H4 (cell line): ENCODE data around the gene DOCK2. TPM values are rescaled to one million over a fixed set of nuclear protein-coding genes. Genes with fewer than 3 reads are reported as not detected.

Experiments used
- DNase-seq: peaks from one replicate; pipeline ENCODE4 v3.0.0-alpha.2; 2015; ENCODE audit warnings: low spot score
- total RNA-seq: library from RNA; depleted of rRNA; stranded (reverse); fragments of >200 nt; shearing (Covaris generic); gene quantifications from 2 replicates; pipeline ENCODE4 v1.2.3, GENCODE V29; 2014

DOCK2 gene
- total RNA-seq, 1 experiment from 2014 or later: 1.4 TPM

DNA sequence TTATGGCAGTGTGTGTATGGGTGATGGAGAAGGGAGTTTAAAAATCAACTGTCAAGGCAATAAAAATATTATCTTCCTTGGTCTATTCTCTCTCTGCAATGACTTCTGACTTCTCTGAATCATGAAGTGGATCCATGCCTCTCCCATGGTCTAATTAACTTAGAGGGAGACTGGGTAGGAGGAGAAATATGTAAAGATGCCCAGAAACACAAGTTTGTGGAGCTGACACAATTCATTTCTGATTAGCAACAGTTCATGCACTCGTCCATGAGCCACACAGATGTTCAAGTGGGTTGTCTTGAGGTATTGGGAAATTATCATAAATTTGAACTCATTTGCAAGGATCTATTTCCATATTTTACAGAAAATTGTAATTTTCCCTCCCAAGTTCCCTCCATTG is 305.1 kb downstream of the DOCK2 start:
- DNase-seq: no peak

DNA sequence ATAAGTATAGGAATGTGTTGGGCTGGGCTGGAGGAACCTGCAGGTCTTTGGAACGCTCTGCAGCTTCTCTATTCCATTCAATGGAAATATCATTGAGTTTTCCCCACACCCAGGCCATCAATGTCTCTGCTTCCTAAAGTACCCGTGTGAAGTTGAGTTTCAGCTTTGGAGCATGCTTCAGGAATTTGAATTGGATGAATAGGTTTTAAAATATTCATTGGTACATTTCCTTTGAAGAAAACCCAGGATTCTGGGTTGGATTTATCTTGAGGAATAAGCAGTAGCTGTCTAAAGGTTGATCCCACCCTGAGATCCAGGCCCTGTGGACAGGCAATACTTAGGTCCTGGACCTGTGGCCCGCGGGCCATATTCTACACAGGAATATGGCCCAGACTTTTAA is 306.0 kb downstream of the DOCK2 start:
- no peak for DNase-seq

DNA sequence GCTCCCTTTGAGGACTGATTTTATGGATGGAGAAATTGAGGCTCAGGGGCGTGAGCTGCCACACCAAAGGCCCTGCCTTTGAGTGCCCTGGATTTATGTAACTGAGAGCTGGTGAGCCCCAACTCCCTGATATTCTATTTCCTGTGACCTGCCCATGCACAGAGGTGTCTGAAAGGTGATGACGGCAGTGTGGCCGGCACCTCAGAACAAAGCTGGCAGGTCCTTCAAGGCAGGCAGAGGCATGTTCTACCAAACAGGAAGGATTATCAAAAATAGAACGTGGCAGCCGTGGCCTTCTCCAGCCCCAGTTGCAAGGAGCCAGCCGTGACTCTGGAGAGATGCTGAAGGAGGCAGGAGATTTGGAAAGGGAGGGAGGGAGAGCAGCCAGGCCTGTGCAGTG is 307.0 kb downstream of the DOCK2 start:
- no peak for DNase-seq

GRCh38 chr5:169944922-169945680 is 308.0 kb downstream of the DOCK2 start:
- no peak for DNase-seq

- DNase-seq: peak; percentile 62
Measured at GRCh38 chr5:169945831-169946261, 308.8 kb downstream of the DOCK2 start.

- no peak for DNase-seq
Measured at GRCh38 chr5:169946743-169947295, 309.7 kb downstream of the DOCK2 start.

DNA sequence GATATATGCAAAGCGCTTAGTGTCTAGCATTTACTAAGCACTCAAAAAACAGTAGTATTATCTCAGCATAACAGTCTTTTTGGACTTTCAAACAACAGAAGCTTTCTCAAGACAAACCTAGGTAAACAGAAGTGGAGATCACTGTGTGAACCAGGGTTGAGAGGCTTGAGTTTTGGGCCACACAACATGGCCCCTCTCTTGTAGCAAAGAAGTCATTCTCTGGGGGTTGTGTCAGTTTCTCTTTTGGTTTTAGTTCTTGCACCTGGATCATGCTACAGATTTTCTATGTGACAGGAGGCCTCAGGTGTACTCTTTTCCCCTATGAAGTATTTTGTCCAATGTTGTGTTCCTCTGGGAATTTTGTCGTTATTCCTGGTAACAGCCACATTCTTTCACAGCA is 313.3 kb downstream of the DOCK2 start:
- DNase-seq: no peak

DNA sequence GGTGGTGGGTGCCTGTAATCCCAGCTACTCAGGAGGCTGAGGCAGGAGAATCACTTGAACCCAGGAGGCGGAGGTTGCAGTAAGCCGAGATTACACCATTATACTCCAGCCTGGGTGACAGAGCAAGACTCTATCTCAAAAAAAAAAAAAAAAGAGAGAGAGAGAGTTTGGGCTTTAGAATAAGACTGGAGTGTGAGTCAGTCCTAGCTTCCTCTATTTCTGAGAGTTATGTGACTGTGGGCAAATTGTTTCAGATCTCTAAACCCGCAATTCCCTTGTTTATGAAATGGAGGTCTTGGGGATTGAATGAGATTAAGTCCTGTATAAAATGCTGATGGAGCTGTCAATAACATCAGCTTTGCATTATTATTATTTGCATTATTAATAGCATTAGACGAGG is 316.1 kb downstream of the DOCK2 start:
- peak; percentile 35 for DNase-seq

DNA sequence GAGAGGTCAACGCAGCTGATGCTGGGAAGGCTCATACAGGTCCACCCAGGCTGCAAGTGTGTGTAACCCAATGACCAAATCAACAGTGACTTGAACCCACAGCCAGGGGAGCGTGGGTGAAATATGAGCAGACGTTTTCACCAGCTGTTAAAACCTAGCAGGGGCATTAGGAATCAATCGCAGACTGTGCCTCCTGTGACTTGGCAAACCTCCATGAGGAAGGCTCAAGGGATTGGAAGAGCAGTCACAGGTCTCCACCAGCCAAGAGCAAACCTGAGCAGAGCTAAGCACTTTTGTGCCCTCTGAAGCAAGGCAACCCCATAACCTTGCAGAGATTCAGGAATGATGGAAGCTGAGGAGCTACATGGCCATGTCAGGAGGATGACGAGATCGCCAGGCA is 317.7 kb downstream of the DOCK2 start:
- DNase-seq: no peak

DNA sequence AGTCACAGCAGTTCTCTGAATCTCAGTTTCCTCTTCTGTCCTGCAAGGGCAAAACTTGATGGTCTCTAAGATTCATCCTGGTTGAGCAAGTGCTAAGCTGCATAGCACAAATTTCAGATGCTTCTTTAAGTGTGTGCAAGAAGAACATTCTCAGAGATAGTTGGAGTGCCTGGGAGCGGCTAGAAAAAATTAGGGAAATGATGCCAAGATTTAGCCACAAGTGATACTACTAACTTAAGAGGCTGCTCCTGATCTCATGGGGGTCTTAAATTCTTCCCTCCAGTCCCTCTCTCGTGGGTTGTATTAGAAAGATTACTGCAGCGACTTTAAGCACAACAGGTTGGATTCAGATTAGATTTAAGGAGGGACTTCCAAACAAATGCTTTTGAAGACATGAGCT is 319.1 kb downstream of the DOCK2 start:
- no peak for DNase-seq

DNA sequence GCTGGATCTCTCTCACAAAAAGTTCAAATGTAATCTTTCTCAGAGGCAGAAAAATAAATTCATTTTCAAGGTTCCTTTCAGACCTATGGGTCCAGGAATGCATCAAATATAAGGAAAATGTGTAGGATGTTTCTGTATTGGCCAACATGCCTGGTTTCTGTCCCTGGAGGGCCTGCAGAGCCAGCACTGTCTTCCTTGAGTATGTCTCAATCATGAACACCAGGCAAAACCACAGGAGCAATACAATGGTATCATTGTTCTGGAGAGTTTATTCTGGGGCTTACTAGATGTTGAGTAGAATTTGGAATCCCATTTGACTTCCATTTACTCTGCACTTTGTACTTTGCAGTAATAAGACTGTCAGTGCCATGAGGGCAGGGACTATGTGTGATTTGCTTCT is 319.7 kb downstream of the DOCK2 start:
- no peak for DNase-seq

GRCh38 chr5:169958278-169958677 is 321.2 kb downstream of the DOCK2 start:
- DNase-seq: no peak

DNA sequence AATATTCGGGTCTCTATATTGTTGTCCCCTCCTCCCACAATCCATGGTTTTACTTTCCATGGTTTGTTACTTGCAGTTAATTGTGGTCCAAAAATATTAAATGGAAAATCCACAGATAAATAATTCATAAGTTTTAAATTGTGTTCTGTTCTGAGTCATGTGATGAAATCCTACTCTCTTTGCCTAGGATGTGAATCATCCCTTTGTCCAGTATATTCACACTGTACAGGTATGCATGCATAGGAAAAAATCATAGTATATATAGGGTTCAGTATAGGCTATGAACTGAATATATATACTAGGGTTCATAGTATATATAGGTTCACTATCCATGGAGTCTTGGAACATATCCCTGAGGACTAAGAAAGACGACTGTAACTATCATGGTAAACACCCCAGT is 323.6 kb downstream of the DOCK2 start:
- DNase-seq: no peak

- DNase-seq: no peak
Measured at GRCh38 chr5:169964246-169964645, 327.2 kb downstream of the DOCK2 start.

- DNase-seq: no peak
Measured at GRCh38 chr5:169970339-169970738, 333.3 kb downstream of the DOCK2 start.

- DNase-seq: peak; percentile 49
Measured at GRCh38 chr5:169970911-169971765, 334.1 kb downstream of the DOCK2 start.

- no peak for DNase-seq
Measured at GRCh38 chr5:169971780-169972179, 334.7 kb downstream of the DOCK2 start.

GRCh38 chr5:169973056-169973455 is 336.0 kb downstream of the DOCK2 start:
- DNase-seq: no peak

DNA sequence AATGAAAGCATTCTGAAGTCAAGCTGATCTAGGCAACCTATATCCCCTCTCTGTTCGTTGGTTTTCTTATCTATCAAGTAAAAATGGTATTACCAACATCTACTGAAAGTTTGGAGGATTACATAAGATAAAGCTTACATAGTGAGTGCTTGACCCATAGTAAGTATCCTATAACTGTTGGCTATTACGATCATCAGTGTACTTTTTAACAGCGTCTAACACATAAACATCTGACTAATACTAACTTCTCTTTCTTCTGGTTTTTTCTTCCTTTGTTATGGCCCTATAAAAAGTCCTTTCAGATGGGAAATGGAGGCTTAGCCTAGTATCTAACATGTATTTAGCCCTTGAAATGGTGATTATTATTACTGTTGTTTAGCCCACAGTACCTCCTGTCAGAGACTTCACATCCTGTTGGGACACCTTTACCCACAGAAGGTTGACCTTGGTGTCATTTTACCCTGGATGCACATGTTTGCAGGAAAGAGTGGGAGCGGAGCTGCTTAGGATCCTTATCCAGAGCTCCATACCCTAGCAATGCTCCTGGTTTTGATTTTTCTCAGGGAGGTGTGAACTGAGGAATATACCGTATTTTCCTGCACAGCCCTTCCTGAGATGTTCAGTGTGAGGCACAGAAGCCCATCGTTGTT is 337.2 kb downstream of the DOCK2 start:
- no peak for DNase-seq

- no peak for DNase-seq
Measured at GRCh38 chr5:169978714-169979113, 341.6 kb downstream of the DOCK2 start.

DNA sequence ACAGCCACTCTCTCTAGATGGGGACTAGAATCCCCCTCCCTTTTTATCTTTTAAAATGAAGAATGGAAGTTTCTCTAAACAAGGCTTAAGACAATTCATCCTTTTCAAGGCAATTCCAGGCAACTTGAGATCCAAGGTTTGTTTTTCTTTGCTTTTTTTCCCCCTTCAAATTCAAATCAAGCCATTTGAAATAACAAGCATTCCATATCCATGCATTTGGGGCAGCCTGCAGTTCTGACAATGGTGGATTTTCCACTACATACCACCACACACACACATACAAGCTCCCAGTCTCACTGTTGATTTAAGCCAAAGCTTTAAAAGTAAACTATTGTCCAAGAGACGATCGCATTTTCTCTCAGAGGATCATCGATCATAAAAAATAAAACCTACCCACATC is 342.8 kb downstream of the DOCK2 start:
- DNase-seq: no peak

DNA sequence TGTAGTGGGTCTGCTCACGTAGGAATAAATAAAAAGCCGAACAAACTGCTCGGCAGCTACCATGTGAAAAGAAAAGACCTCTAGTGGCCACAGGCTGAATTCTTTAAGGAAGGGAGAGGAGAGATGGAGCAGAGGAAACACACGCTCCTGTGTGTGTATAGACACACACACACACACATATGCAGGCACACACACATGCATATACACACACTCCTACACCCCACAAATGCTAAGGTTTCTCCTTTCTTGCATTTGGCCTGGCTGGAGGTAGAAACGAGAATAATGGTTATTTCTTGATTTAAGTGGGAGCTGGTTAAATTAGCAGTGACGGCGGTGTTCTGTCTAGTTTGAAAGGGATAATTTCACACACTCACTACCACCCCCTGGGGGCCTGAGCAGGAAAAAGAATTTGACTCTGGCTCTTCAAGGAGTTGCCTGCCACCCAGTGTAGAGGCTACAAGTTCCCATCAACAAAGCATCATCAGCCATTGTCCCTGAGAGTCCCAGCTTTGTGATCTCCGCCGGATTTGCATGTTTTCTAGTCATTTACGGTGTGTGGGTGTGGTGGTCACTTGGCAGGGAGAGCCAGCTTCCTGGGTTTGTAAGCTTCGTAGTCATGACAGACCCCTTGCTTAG is 343.5 kb downstream of the DOCK2 start, which contains the start of gene INSYN2B:
Gene INSYN2B (minus strand): TSS at position 78 of the 636 bp plus-strand sequence. CDS start 96,597 bp downstream, outside the sequence.
- DNase-seq: peak; percentile 83
